CD8-positive, alpha-beta memory T cell (primary cell): Measurements from ENCODE around the gene AKAP13. TPM values are rescaled to one million over a fixed set of nuclear protein-coding genes. Genes with fewer than 3 reads are reported as not detected.

ENCODE experiments used
- CTCF ChIA-PET: fragments of 350-600 bp; sonication (Branson Sonifier 250); formaldehyde crosslinking; loops from one replicate; lab custom pipeline; 2021; ENCODE audit warnings: antibody characterized with exemption; lab: Charles Lee
- POLR2A ChIA-PET: fragments of 350-600 bp; sonication (Branson Sonifier 250); formaldehyde crosslinking; loops from one replicate; lab custom pipeline; 2021; ENCODE audit warnings: antibody characterized with exemption; lab: Charles Lee
- DNase-seq, 5 donors: peaks; one replicate each; pipeline versions ENCODE4 v3.0.0 to v3.0.0-alpha.2; 2020 to 2022; ENCODE audit warnings: mixed read lengths in 1 of 5
- H3K27ac ChIP-seq: one replicate; pipeline ENCODE4 v1.7.0; 2013; ENCODE audit warnings: low read depth, mild to moderate bottlenecking, low read length, moderate library complexity
- H3K27me3 ChIP-seq: 2 replicates; pipeline ENCODE4 v1.7.0; 2013; ENCODE audit warnings: low read length, mild to moderate bottlenecking; ENCODE audit not compliant: insufficient read depth, poor library complexity, severe bottlenecking
- H3K36me3 ChIP-seq: 2 replicates; pipeline ENCODE4 v1.7.0; 2013; ENCODE audit warnings: mild to moderate bottlenecking, low read length, moderate library complexity; ENCODE audit not compliant: insufficient read depth
- H3K4me1 ChIP-seq: 2 replicates; pipeline ENCODE4 v1.7.0; 2013; ENCODE audit warnings: mild to moderate bottlenecking, low read length, moderate library complexity; ENCODE audit not compliant: insufficient read depth
- H3K4me3 ChIP-seq: 2 replicates; pipeline ENCODE4 v1.7.0; 2013; ENCODE audit warnings: mild to moderate bottlenecking, low read length
- H3K9me3 ChIP-seq: 2 replicates; pipeline ENCODE4 v1.7.0; 2013; ENCODE audit warnings: mild to moderate bottlenecking, low read length
- H3K27ac Mint-ChIP-seq, 8 donors: one replicate each; pipeline ENCODE4 v1.8.0; 2020 to 2021; ENCODE audit warnings: mixed read lengths in 8 of 8, mild to moderate bottlenecking in 6 of 8, inconsistent platforms in 3 of 8, moderate library complexity in 3 of 8
- H3K27me3 Mint-ChIP-seq, 2 donors: one replicate each; pipeline ENCODE4 v1.8.0; 2020 to 2021; ENCODE audit warnings: mixed read lengths in 2 of 2, mild to moderate bottlenecking in 1 of 2, moderate library complexity in 1 of 2
- H3K36me3 Mint-ChIP-seq, 3 donors: one replicate each; pipeline ENCODE4 v1.8.0; 2020 to 2021; ENCODE audit warnings: mixed read lengths in 3 of 3, inconsistent platforms in 1 of 3, mild to moderate bottlenecking in 1 of 3
- H3K4me1 Mint-ChIP-seq, 3 donors: one replicate each; pipeline ENCODE4 v1.8.0; 2020 to 2021; ENCODE audit warnings: mixed read lengths in 3 of 3, inconsistent platforms in 1 of 3, mild to moderate bottlenecking in 1 of 3
- H3K4me3 Mint-ChIP-seq, 7 donors: one replicate each; pipeline ENCODE4 v1.8.0; 2020 to 2021; ENCODE audit warnings: mixed read lengths in 7 of 7, mild to moderate bottlenecking in 6 of 7, moderate library complexity in 4 of 7, inconsistent platforms in 2 of 7
- H3K9me3 Mint-ChIP-seq, 5 donors: one replicate each; pipeline ENCODE4 v1.8.0; 2020 to 2022; ENCODE audit warnings: mixed read lengths in 5 of 5, mild to moderate bottlenecking in 3 of 5, moderate library complexity in 2 of 5, inconsistent platforms in 1 of 5
- polyA plus RNA-seq: library from polyadenylated mRNA; unstranded; fragments of 300-500 nt; fragmentation: Illumina TruSeq; gene quantifications from one replicate; pipeline ENCODE4 v1.2.3, GENCODE V29; 2021
- total RNA-seq, 2 experiments: library from RNA; stranded (reverse); gene quantifications; one replicate each; pipeline ENCODE4 v1.2.3, GENCODE V29; 2021

The AKAP13 gene
- total and polyA plus RNA-seq, 3 experiments from 2014 or later, result 109 to 234 (median 113) TPM

DNA sequence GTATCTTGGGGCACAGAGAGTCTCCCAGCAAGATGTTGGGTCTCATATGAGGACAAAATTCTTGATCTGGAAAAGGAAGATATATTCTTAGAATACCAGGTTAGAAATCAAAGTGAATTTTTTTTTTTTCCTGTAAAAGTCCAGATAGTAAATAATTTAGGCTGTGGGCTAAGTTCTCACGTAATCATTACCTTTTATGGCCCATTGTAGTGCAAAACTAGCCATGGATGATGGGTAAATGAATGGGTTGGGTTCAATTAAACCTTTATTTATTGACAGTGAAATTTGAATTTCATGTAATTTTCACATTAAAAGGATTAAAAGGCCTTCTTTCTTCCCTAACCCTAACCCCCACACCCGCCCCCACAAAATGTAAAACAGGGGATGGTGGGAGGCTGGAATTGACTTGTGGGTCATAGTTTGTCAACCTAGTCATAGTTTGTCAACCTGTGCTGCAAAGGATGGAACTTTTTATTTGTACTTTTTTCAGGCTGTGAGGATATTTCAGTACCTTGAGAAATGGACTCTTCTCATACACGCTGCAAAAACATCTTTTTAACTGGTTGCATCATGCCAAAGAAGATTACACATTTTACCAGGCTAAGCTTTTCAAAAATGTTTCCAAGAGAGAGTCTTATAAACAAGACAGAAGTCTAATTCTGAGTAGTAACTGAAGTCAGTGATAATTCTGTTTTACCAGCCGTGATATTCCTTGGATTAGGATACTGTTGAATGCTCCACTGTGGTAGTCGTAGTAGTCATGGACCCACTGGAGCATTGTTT lies 138.8 kb downstream of the AKAP13 start:
- Histone ChIP-seq H3K9me3 (no peaks in the 10 kb centered on the region), H3K27me3 (no peaks in the 10 kb centered on the region), H3K4me3 (no peak overlapping the region), H3K27ac (no peak overlapping the region), H3K36me3 (no peaks in the 10 kb centered on the region), H3K4me1 (no peaks in the 10 kb centered on the region)
- Mint-ChIP-seq H3K4me1 (peaks cover 43 to 69% (median 62%) of the 10 kb centered on the region in 3 donors), H3K36me3 (peaks cover 3 to 32% (median 10%) of the 10 kb centered on the region in 3 donors), H3K27ac (peak overlapping the region in 2 of 8 donors; percentile 24 to 46), H3K27me3 (no peaks in the 10 kb centered on the region), H3K4me3 (no peak overlapping the region), H3K9me3 (no peaks in the 10 kb centered on the region)
- DNase-seq, result no peak
- CTCF ChIA-PET, result no interaction called here
- POLR2A ChIA-PET, result no interaction called here

DNA sequence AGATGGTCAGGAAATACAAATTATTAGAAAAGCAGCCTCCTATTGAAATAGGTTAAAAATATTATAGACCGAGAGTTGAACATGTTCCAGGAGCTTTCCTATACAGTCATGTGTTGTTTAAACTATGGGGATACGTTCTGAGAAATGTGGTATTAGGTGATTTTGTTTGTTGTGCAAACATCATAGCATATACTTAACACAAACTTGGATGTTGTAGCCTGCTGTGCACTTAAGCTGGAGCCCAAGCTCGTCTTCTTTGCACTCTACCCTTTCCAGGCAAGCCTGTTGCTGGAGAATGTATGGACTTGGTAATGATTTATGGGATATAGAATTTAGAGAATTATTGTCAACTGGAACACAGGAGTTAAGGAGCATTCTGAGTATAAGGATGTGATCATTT lies 140.2 kb downstream of the AKAP13 start:
- CTCF ChIA-PET, result no interaction called here
- no peaks in the 10 kb centered on the region for H3K27me3 ChIP-seq
- Mint-ChIP-seq H3K9me3 (no peaks in the 10 kb centered on the region), H3K4me1 (peaks cover 41 to 66% (median 65%) of the 10 kb centered on the region in 3 donors), H3K27ac (peak overlapping the region in 3 of 8 donors; percentile 3 to 86 (median 40)), H3K36me3 (peaks cover 3 to 41% (median 10%) of the 10 kb centered on the region in 3 donors), H3K4me3 (no peak overlapping the region), H3K27me3 (no peaks in the 10 kb centered on the region)
- H3K4me1 ChIP-seq, result no peaks in the 10 kb centered on the region
- H3K27ac ChIP-seq, result no peak overlapping the region
- no peak overlapping the region for H3K4me3 ChIP-seq
- H3K9me3 ChIP-seq, result no peaks in the 10 kb centered on the region
- DNase-seq, result no peak
- no peaks in the 10 kb centered on the region for H3K36me3 ChIP-seq
- POLR2A ChIA-PET, result no interaction called here

DNA sequence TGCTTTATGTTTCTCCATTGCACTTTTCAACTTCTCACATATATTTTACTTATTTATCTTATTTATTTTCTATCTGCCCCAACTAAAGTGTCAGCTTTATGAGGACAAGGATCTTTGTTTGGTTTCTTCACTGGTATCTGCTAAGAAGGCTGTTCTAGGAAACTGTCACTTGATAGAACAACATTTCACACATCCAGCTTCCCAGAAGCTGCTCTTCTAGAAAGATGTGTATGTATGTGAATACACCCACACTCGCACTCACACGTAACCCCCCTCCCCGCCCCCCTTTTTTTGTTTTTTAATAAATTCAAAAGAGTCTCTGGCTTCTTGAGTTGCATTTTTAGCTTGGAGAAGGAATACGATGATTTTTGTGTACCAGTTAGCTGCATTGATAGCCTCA lies 143.1 kb downstream of the AKAP13 start:
- peak overlapping the region in 5 of 8 donors; percentile 19 to 71 (median 46) for H3K27ac Mint-ChIP-seq
- peaks cover 3% of the 10 kb centered on the region for H3K36me3 ChIP-seq
- no peaks in the 10 kb centered on the region for H3K4me1 ChIP-seq
- H3K27me3 ChIP-seq, result no peaks in the 10 kb centered on the region
- POLR2A ChIA-PET, result no interaction called here
- no peaks in the 10 kb centered on the region for H3K27me3 Mint-ChIP-seq
- H3K27ac ChIP-seq, result no peak overlapping the region
- H3K4me3 ChIP-seq, result no peak overlapping the region
- H3K4me1 Mint-ChIP-seq, result peaks cover 30 to 47% (median 47%) of the 10 kb centered on the region in 3 donors
- CTCF ChIA-PET, result interaction anchor here (1.4 kb wide), 1 partner anchor 317 kb away, joined by 4 read pairs; no protein-coding TSS in a partner anchor
- DNase-seq, result no peak
- H3K4me3 Mint-ChIP-seq, result no peak overlapping the region
- H3K36me3 Mint-ChIP-seq, result peaks cover 3 to 60% (median 11%) of the 10 kb centered on the region in 3 donors
- H3K9me3 ChIP-seq, result no peaks in the 10 kb centered on the region
- no peaks in the 10 kb centered on the region for H3K9me3 Mint-ChIP-seq

DNA sequence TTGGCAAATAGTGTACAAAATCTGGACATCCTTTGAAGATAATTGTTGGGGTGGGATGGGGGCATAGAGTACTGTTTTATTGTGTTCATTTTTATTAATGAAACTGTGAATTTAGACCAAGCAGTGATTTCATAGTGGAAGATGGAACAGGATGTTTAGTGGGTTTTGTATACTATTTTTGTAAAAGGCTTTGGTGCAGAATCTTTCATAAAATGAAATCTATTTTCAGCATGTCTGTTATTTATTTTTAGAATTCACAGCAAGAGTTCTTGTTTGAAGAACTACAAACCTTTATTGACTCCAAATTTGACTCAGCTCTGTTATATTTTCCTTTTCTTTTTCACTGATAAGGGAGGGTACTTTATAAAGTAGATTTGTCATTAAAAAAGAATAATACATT lies 145.4 kb downstream of the AKAP13 start:
- Mint-ChIP-seq H3K27me3 (no peaks in the 10 kb centered on the region), H3K4me1 (peaks cover 27 to 33% (median 28%) of the 10 kb centered on the region in 3 donors), H3K36me3 (peaks cover 3 to 68% (median 11%) of the 10 kb centered on the region in 3 donors), H3K27ac (peak overlapping the region in 1 of 8 donors; percentile 31), H3K4me3 (no peak overlapping the region), H3K9me3 (no peaks in the 10 kb centered on the region)
- Histone ChIP-seq H3K4me1 (no peaks in the 10 kb centered on the region), H3K4me3 (no peak overlapping the region), H3K9me3 (no peaks in the 10 kb centered on the region), H3K36me3 (peaks cover 3% of the 10 kb centered on the region), H3K27me3 (no peaks in the 10 kb centered on the region), H3K27ac (no peak overlapping the region)
- ChIA-PET POLR2A (no interaction called here), CTCF (no interaction called here)
- DNase-seq, result no peak

DNA sequence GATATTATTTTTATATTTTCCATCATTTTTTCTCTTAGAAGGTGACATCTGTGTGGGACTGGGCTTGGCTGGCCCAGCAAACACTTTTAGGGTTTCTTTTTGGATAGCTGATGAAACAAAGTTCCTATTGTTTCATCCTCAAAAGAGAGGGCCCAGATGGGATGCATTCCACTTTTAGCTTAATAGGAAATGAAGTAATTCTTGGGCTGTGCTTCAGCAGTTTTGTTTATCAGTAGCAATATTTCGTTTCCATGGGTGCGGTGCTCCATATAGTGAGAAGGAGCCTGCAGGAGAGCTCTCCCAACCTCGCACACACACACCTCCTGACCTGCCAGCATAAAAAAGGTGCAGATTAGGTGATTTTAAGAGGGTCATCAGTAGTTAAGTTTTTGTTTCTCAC lies 147.5 kb downstream of the AKAP13 start:
- Mint-ChIP-seq H3K36me3 (peaks cover 0 to 60% (median 6%) of the 10 kb centered on the region in 3 donors), H3K27ac (peak overlapping the region in 3 of 8 donors; percentile 2 to 71 (median 5)), H3K27me3 (no peaks in the 10 kb centered on the region), H3K4me1 (peaks cover 31 to 41% (median 38%) of the 10 kb centered on the region in 3 donors), H3K9me3 (no peaks in the 10 kb centered on the region), H3K4me3 (no peak overlapping the region)
- no peaks in the 10 kb centered on the region for H3K27me3 ChIP-seq
- H3K4me1 ChIP-seq, result no peaks in the 10 kb centered on the region
- ChIA-PET POLR2A (no interaction called here), CTCF (interaction anchor here (0.6 kb wide), 1 partner anchor 91 kb away, joined by 3 read pairs; no protein-coding TSS in a partner anchor)
- peaks cover 3% of the 10 kb centered on the region for H3K36me3 ChIP-seq
- no peak overlapping the region for H3K27ac ChIP-seq
- no peak overlapping the region for H3K4me3 ChIP-seq
- no peak for DNase-seq
- no peaks in the 10 kb centered on the region for H3K9me3 ChIP-seq

DNA sequence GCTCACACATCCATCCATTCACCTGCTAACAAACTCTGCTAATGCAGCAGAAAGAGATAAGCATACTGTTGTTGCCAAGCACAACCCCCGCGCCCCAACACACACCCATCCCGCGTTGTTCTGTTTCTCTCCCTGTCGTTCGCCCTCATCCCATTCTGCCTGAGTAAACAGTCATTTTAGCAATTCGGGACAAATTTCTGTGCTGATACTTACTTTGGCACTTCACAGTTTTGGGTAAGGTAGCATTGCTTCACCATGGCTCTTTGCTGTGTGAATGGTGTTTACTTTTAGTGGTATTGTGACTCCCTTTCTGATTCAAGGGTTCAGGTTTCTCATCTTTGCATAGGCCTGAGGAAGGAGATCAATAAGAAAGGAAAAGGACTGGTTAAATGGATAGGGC lies 149.7 kb downstream of the AKAP13 start:
- DNase-seq, result no peak
- Histone ChIP-seq H3K27me3 (no peaks in the 10 kb centered on the region), H3K27ac (no peak overlapping the region), H3K4me1 (peaks cover 12% of the 10 kb centered on the region), H3K36me3 (peaks cover 3% of the 10 kb centered on the region), H3K4me3 (no peak overlapping the region), H3K9me3 (no peaks in the 10 kb centered on the region)
- no peaks in the 10 kb centered on the region for H3K9me3 Mint-ChIP-seq
- peaks cover 0 to 58% (median 3%) of the 10 kb centered on the region in 3 donors for H3K36me3 Mint-ChIP-seq
- ChIA-PET POLR2A (no interaction called here), CTCF (interaction anchor here (2.2 kb wide), 1 partner anchor 233 kb away, joined by 5 read pairs; no protein-coding TSS in a partner anchor)
- H3K4me3 Mint-ChIP-seq, result no peak overlapping the region
- no peaks in the 10 kb centered on the region for H3K27me3 Mint-ChIP-seq
- peaks cover 40 to 48% (median 48%) of the 10 kb centered on the region in 3 donors for H3K4me1 Mint-ChIP-seq
- peak overlapping the region in 3 of 8 donors; percentile 1 to 67 (median 39) for H3K27ac Mint-ChIP-seq

DNA sequence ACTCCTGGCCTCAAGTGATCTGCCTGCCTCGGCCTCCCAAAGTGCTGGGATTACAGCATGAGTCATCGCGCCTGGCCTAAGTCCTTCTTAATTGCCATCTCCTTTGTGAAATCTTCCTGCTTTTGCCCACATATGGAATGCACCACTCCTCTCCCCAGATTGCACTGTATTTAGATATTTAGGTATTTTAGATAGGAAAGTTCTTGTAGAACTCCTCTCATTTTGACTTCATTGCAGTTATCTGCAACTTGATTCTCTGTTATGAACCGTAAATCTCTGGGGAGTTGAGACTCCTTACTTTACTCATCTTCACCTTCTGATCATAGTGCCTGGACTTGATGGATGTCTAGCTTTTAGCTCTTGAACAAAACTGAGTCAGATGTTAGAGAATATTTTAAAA lies 150.7 kb downstream of the AKAP13 start:
- H3K27me3 Mint-ChIP-seq, result no peaks in the 10 kb centered on the region
- CTCF ChIA-PET, result interaction anchor here (2.2 kb wide), 1 partner anchor 234 kb away, joined by 5 read pairs; no protein-coding TSS in a partner anchor
- H3K27ac ChIP-seq, result no peak overlapping the region

DNA sequence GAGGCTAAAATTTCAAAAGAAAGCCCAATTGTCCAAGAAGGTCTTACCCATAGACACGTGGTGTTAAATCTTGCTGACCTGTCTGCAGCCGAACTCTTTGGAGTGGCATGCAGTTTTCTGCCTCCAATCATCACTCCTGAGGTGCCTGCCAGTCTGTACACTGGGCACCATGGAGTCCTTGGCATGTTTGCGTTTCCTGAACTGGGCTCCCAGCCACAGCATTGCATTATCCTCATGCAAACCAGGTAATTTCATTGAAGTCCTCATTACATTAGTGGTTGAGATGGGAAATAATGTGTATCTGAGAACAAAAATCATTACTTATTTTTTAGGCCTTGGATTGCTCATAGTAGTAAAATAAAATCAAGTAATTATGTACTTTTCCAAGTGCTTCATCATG lies 152.3 kb downstream of the AKAP13 start:
- H3K9me3 Mint-ChIP-seq, result no peaks in the 10 kb centered on the region
- Histone ChIP-seq H3K4me3 (no peak overlapping the region), H3K27me3 (no peaks in the 10 kb centered on the region), H3K9me3 (no peaks in the 10 kb centered on the region), H3K27ac (no peak overlapping the region), H3K4me1 (peaks cover 17% of the 10 kb centered on the region), H3K36me3 (no peaks in the 10 kb centered on the region)
- no peak overlapping the region for H3K4me3 Mint-ChIP-seq
- H3K36me3 Mint-ChIP-seq, result peaks cover 0 to 55% (median 3%) of the 10 kb centered on the region in 3 donors
- H3K27me3 Mint-ChIP-seq, result no peaks in the 10 kb centered on the region
- no peak for DNase-seq
- peaks cover 41 to 59% (median 58%) of the 10 kb centered on the region in 3 donors for H3K4me1 Mint-ChIP-seq
- ChIA-PET CTCF (interaction anchor here (1.1 kb wide), 1 partner anchor 50 kb away, joined by 3 read pairs; no protein-coding TSS in a partner anchor), POLR2A (interaction anchor here (1.2 kb wide), 1 partner anchor 49 kb away, joined by 3 read pairs; no protein-coding TSS in a partner anchor)
- peak overlapping the region in 2 of 8 donors; percentile 60 to 76 for H3K27ac Mint-ChIP-seq

More for the DNA sequence above, 150.7 kb downstream of the AKAP13 start:
- H3K4me1 Mint-ChIP-seq, result peaks cover 40 to 53% (median 50%) of the 10 kb centered on the region in 3 donors
- H3K4me3 ChIP-seq, result no peak overlapping the region
- no peak overlapping the region for H3K4me3 Mint-ChIP-seq
- H3K4me1 ChIP-seq, result peaks cover 17% of the 10 kb centered on the region
- H3K27me3 ChIP-seq, result no peaks in the 10 kb centered on the region
- POLR2A ChIA-PET, result no interaction called here
- H3K27ac Mint-ChIP-seq, result peak overlapping the region in 2 of 8 donors; percentile 10 to 17
- no peak for DNase-seq
- peaks cover 3% of the 10 kb centered on the region for H3K36me3 ChIP-seq
- H3K36me3 Mint-ChIP-seq, result peaks cover 0 to 57% (median 5%) of the 10 kb centered on the region in 3 donors
- no peaks in the 10 kb centered on the region for H3K9me3 ChIP-seq
- H3K9me3 Mint-ChIP-seq, result no peaks in the 10 kb centered on the region
